Astrocyte of the spinal cord (primary cell): ENCODE results near the gene HOXB8.

Experiments
- DNase-seq: peaks from one replicate; pipeline ENCODE4 v3.0.0; 2011; ENCODE audit warnings: low read depth, low spot score
- H3K4me3 ChIP-seq: 2 replicates; pipeline ENCODE4 v1.5.1; 2011; ENCODE audit warnings: low read depth, mild to moderate bottlenecking, low read length, moderate library complexity
- CTCF ChIP-seq: IDR thresholded peaks from 2 replicates; pipeline ENCODE4 v1.5.1; 2012; ENCODE audit warnings: low read depth, mild to moderate bottlenecking, low read length, inconsistent platforms
- in situ Hi-C: cut with HindIII; loops from 2 replicates; pipeline ENCODE4 v1.10.0; 2017; ENCODE audit warnings: low sequenced_read_pairs

HOXB8 gene

GRCh38 chr17:48589831-48590606 lies 25.1 kb downstream of the HOXB8 start, which contains the start of gene HOXB3:
HOXB3 (minus strand) TSS chr17:48590241; CDS start chr17:48552474, 37,767 bp downstream.
- in situ Hi-C loops: no loop called here
- peak; percentile 89 for DNase-seq
- H3K4me3 ChIP-seq: peak within 1 kb of the TSS; percentile 77
- TF ChIP-seq CTCF: no peak

- DNase-seq: no peak
- peak overlapping the region; percentile 77 for H3K4me3 ChIP-seq
- TF ChIP-seq CTCF: no peak
- in situ Hi-C loops: no loop called here
These were observed 25.8 kb downstream of the HOXB8 start for GRCh38 chr17:48589060-48589830.

- peak overlapping the region; percentile 77 for H3K4me3 ChIP-seq
- DNase-seq: no peak
- TF ChIP-seq CTCF: no peak
- in situ Hi-C loops: no loop called here
These were observed 26.6 kb downstream of the HOXB8 start for GRCh38 chr17:48588528-48588927.

GRCh38 chr17:48588074-48588415 lies 27.0 kb downstream of the HOXB8 start:
- DNase-seq: no peak
- TF ChIP-seq CTCF: no peak
- H3K4me3 ChIP-seq: peak overlapping the region; percentile 77
- in situ Hi-C loops: no loop called here

- peak overlapping the region; percentile 77 for H3K4me3 ChIP-seq
- no peak for DNase-seq
- TF ChIP-seq CTCF: no peak
- in situ Hi-C loops: no loop called here
These were observed 27.6 kb downstream of the HOXB8 start for GRCh38 chr17:48587276-48588073.
